DMS 273 (cell line): Measurements from ENCODE around the gene LRRC42.
"Not testable (repeated sequence)": the region's sequence is repeated elsewhere in the genome, so short reads cannot be mapped to it uniquely, and the experiment has no call there.

Source experiments
- DNase-seq: peaks from one replicate; lab custom pipeline; 2025; ENCODE audit not compliant: unreplicated experiment; lab: John Stamatoyannopoulos, UW

LRRC42 gene

DNA sequence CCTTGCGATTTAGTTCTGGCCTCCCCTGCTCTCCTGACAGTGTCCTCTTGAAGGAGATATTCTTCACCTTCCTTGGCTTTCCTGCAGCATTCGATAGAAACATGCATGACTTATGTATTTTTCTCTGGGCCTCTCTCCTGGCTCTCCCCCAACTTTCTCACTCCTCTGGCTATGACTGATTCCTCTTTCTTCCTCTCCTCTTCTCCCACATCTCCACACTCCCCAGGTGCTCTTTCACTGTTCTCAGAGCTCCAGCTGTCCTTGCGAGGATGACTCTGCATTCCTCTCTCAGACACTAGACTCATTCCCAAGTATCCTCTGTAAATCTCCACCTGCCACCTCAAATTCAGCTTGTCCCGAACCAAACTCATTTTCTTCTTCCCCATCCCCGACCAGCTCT lies 18.0 kb downstream of the LRRC42 start:
- DNase-seq, result no peak

DNA sequence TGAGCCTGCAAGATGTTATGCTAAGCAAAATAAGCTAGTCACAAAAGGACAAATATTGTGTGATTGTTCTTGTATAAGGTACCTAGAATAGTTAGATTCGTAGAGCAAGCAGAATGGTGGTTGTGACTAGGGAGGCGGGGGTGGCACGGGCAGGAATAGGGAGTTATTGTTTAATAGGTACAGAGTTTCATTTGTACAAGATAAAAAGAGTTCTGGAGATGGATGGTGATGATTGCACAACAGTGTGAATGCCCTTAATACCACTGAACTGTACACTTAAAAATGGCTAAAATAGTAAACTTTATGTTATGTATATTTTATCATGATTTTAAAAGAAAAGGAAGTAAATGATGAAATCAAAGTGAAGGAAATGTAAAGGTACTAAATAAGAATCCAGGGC lies 20.6 kb downstream of the LRRC42 start:
- no peak for DNase-seq

DNA sequence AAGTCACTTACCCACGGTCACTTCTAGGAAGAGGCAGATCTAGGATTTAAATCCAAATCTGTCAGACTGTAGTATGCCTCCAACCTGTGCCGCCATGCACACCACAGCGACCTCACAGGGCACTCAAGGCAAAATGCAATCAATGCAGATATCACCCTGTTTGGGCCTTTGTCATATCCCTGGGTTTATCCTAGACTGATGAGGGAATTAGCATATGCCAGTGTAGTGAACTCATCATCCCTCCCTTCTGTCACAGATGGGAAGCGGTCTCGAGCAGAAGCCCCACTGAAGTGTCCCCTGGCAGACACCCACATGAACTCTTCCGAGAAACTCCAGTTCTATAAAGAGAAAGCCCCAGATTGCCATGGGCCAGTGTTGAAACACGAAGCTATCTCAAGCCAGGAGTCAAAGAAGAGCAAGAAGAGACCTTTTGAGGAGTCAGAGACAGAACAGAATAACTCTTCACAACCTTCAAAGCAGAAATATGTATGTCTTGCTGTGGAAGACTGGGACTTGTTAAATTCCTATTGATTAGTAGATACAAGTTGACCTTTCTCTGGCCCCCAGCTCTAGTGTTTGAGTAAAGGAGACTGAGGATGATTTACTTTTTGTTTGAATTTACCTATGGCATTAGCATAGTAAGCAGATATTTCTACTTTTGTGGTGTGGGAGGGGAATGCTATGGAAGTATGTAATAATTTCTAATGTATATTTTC lies 21.4 kb downstream of the LRRC42 start:
- no peak for DNase-seq

DNA sequence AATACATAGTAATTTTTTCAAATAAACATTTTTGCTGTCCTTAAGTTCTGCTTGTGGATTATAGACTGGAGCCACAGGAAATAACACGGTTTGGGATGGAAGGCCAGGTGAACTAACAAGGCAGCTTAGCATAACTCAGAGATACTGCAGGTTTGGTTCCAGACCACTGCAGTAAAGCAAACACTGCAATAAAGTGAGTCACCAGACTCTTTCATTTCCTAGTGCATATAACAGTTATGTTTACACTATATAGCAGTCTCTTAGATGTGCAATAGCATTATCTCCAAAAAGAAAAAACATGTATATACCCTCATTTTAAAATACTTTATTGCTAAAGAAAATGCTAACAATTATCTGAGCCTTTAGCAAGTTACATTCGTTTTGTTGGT lies 22.0 kb downstream of the LRRC42 start:
- no peak for DNase-seq

DNA sequence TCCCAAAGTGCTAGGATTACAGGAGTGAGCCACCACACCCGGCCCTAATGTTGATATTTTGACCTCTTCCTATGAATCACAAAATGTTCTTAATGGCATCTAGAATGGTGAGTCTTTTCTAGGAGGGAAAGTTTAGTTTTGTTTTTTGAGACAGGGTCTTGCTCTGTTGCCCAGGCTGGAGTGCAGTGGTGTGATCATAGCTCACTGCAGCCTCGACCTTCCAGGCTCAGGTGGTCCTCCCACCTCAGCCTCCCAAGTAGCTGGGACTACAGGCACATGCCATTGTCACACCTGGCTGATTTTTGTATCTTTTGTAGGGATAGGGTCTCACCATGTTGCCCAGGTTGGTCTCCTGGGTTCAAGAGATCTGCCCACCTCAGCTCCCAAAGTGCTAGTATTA lies 23.2 kb downstream of the LRRC42 start:
- DNase-seq, result not testable (repeated sequence)

DNA sequence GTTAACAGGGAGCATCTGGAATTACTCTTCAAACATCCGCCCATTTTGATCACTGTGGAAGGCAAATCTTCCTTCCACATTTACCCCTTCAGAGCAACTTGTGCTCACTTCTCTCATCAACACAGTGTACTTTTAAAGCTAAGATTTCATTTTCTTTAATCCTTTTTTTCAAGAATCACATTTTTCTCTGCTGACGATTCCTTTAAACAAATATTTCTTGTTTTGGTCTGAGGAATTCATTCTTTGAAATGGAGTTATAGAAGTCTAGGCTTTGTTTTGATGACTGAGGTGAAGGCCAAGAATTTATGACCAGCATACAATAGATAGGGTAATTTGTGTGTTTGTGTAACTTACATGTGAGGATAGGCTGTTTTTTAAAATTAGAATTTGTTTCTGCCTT lies 25.6 kb downstream of the LRRC42 start:
- DNase-seq, result no peak

DNA sequence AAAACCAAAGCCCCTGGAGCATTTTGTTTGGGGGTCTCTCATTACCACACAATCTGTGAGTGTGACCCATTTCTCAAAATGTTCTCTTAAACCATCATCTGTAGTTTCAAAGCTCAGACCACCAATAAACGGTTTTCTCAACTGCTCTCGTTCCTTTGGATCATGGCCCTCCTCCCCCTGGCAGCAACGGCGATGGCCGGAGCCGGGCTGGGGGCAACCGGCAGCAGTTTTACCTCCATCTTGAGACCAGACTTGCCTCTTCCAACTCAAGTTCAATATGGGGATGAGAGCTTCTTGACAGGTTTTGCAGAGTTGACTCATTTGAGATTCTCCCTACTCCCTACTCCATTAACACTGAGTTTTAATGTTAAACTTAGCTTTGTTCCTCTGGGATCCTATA lies 29.7 kb downstream of the LRRC42 start:
- DNase-seq, result no peak

DNA sequence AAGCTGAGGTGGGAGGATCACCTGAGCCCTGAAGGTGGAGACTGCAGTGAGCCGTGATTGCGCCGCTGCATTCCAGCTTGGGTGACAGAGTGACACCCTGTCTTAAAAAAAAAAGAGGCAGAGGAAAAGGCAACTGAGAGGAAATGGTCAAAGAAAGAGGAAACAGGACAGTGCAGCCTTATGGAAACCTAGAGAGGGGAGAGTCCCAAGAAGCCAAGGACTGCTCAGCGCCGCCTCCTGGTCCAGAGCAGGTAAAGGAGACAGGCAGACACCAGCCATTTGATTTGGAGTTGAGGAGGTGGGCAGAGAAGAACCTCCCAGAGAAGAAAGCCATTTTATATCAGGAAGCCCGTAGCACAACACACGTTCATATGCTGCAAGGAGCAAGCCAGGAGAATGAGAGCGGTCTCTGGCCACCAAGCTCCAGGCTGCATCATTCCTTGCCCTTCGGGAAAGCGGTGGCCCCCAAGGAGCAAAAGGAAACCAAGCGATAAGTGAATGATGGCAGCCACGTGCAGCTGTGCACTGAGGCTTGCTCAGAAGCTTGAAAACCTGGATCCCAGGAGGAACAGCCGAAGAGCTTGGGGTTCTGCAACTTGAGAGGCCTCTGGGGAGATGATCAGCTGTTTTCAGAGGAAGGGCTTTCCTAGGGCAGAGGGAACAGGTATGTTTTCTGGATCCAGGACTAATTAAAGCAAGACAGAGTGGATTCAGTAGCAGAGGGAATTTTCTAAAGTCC lies 33.7 kb downstream of the LRRC42 start:
- DNase-seq, result peak; percentile 45

DNA sequence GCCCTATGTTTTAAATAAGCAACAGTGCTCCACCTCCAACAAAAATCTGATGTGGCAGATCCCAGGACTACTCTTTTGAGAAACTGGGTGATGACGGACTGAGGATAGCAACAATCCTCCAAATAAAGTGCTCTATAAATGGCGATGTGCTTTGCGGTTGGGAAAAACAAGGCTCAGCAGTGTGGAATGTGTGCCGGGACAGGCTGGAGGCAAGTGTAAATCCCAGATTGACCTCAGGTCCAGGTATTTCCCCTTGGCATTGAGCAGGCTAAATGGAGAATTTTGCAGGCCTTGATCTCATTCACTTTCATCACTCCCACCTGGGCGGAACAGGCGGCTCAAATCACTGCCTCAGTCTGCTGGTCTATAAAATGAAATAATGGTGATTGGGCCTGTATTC lies 35.1 kb downstream of the LRRC42 start:
- no peak for DNase-seq

DNA sequence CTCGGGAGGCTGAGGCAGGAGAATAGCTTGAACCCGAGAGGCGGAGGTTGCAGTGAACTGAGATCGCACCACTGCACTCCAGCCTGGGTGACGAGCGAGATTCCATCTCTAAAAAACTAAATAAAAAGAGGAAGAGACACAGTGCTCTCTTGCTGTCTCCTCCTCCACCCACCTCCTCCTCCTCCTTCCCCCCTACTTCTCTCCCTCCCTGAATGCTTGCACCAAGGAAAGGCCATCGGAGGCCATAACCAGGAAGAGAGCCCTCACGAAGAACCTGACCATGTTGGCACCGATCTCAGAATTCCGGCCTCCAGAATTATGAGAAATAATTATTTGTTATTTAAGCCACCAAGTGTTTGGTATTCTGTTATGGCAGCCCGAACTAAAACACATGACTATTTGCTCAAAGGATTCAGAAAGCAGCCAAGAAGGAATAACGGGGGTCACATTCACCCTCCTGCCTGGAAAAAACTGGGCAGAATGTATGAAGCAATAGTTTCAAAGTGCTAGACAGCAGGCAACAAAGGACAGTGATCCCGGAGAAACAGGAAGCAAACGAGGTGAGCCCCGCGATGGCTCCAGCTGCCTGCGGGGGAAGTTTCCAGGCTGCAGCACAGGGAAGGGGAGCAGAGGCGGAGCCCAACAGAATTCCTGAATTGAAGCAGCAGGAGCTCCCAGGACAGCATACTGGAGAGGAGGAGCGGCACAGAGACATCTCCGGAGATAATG lies 36.0 kb downstream of the LRRC42 start:
- no peak for DNase-seq

DNA sequence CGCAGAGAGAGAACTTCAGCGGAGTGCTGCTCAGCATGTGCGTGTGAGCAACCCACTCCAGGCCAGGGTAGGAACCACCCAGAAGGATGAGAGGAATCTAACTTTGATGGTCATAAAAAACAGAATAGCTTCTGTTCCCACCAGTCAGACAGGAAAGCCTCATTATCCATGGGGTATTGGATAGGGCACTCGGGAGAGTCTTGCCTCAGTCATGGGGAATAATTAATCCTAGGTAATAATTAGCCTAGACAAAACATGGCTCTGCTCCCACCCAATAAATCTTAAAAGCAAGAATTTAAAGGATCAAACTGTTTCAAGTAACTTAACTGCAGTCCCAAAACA lies 36.6 kb downstream of the LRRC42 start:
- no peak for DNase-seq

DNA sequence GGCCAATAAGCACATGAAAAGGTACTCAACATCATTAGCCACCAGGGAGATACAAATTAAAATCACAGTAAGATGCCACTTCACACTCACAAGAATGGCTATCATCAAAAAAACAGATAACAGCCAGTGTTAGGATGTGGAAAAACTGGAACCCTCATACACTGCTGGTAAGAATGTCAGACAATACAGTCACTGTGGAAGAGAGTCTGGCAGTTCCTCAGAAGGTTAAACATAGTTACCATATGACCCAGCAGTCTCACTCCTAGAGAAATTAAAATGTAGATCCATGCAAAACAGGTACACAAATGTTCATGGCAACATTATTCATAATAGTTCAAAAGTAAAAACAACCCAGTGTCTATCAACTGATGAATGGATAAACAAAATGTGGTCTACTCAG lies 38.6 kb downstream of the LRRC42 start:
- DNase-seq, result no peak

DNA sequence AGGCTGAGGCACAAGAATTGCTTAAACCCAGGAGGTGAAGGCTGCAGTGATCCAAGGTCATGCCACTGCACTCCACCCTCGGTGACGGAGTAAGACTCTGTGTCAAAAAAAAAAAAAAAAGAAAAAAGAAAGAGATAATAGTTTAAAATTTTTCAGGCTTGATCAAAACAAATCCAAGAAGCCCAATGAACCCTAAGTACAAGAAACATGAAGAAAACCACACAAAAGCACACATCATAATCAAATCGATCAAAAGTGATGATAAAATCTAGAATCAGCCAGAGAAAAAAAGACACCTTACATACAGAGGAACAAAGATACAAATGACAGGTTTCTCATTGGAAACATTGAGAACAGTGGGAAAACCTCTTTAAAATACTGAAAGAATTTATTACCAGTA lies 40.3 kb downstream of the LRRC42 start:
- no peak for DNase-seq

DNA sequence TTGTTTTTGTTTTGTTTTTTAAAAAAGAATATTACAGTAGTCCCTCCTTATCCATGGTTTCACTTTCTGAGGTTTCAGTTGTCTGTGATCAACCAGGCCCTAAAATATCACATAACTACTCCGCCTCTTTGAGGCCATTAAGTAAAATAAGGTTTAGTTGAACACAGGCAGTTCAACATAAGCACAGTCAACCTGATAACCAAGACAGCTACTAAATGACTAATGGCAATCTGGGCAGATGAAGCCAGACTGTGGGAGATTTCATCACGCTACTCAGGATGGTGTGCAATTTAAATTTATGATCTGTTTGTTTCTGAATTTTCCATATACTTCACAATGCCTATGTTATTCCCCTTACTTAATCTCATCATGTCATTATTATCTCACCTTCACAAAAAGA lies 41.7 kb downstream of the LRRC42 start:
- DNase-seq, result no peak

DNA sequence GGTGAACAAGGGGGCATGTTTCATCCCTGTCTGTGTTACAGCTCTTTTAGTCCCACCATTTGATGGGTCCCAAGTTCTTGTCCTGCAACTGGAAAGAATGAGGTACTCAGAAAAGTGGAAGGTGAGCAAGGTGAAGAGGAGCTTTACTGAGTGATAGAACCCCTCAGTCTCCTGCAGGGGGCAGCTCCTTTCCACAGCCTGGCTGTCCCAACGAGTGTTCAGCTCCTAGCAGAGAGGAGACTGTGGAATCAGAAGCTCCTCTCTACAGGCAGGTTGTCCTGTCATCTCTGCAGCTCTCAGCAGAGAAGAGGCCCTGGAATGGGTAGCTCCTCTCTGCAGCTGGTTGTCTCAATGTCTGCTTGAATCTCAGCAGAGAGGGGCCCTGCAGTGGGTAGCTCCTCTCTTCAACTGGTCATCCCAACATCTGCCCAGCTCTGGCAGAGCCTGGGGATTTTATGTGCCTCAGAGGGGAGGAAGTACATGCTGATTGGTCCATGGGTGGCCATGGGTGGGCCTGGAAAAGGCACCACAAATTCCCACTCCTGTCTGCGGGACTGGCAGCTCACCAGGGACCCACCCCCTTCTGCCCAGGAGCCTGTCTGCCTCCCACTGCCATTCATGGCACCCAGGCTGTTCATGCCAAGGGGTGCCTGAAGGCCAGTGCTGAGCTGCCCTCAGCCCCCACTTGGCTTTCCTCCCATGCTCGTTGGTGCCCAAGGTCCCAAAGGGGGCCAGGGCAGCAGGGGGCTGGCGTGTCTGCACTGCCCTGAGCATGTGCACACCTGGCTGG lies 46.1 kb downstream of the LRRC42 start:
- DNase-seq, result peak; percentile 23

DNA sequence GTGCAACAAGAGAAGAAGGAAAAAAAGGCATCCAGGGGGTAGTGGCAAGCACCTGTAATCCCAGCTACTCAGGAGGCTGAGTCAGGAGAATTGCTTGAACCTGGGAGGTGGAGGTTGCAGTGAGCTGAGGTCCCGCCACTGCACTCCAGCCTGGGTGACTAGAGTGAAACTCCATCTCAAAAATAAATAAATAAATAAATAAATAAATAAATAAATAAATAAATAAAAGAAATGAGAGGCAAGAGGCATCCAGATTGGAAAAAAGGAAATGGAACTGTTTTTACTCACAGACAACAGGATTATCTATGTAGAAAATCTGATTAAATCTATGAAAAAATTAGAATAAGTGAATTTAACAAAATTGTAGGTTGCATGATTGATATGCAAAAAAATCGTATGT lies 48.4 kb downstream of the LRRC42 start:
- not testable (repeated sequence) for DNase-seq

DNA sequence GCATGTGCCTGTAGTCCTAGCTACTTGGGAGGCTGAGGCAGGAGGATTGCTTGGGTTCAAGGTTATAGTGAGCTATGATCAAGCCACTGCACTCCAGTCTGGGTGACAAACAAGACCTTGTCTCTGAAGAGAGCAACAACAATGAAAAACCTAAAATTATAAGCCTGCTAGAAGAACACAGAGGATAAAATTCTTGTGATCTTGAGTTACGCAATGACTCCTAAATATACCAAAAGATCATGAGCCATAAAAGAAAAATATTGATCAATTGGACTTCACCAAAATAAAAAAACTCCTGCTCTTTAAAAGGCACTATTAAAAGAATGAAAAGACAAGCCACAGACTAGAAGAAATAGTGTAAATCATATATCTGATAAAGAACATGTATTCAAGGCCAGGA lies 49.5 kb downstream of the LRRC42 start:
- DNase-seq, result no peak

DNA sequence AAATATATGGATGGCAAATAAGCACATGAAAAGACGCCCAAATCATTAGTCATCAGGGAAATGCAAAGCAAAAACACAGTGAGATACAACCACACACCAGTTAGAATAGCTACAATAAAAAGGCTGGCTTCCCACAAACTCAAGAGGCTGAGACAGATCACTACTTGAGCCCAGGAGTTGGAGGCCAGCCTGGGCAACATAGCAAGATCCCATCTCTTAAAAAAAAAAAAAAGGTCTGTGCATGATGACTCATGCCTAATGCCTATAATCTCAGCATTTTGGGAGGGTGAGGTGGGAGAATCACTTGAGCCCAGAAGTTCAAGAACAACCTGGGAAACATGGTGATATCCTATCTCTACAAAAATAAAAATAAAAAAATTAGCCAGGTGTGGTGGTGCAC lies 52.1 kb downstream of the LRRC42 start:
- DNase-seq, result no peak

DNA sequence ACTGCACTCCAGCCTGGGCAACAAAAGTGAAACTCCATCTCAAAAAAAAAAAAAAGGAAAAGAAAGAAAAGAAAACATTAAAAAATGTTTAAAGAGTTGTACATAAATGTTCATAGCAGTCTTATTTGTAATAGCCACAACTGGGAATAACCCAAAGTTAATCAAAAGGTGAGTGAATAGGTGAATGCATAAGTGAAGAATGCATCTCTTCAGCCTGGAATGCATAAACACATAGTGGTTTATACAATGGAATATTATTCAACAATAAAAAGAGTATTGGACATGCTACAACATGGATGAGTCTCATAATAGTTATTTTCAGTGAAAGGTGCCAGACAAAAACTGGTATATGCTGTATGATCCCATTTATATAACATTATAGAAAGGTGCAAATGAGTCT lies 53.8 kb downstream of the LRRC42 start:
- no peak for DNase-seq

DNA sequence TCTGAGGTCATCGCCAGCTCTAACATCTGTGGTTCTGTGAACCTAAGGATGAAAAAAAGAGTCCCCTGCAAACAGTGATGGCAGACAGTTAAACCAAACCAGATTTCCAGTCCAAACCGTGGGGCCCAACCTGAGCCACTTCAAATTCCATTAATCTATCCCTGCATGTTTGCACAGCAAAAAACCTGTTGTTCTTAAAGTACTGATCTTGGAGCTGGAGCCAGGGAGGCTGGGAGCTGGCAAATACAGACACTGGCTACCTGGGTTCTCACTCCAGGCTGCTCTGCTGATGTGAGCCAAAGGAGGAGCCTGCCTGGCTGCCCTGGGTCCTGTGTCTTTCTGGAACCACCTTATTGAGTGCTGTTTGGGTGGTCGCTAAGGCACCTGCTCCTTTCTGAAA lies 55.4 kb downstream of the LRRC42 start:
- no peak for DNase-seq

DNA sequence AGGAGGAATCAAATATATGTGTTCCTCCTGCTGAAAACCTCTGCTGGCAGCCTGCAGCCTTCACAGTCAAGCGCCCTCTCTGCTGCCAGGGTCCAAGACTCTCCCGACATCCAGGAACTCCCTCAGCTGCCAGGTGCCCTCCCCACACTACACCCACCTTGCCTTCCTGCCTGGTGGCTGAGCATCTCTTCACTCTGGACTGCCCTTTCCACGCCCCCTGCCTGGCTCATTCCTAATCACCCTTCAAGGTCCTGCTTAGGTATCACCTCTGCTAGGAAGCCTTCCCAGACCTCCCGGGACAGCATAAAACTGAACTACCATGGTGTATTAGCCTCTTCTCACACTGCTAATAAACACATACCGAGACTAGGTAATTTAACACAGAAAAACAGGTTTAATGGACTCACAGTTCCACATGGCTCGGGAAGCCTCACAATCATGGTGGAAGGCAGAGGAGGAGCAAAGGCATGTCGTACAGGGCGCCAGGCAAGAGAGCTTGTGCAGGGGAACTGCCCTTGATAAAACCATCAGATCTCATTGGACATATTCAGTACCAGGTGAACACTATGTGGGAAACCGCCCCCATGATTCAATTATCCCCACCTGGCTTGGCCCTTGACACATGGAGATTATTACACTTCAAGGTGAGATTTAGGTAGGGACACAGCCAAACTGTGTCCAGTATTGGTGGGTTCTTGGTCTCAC lies 56.5 kb downstream of the LRRC42 start:
- DNase-seq, result no peak
